GM20431 (cell line): ENCODE data around the gene UGT1A10.
"Not testable (repeated sequence)": the region's sequence is repeated elsewhere in the genome, so short reads cannot be mapped to it uniquely, and the experiment has no call there.

Experiments used
- in situ Hi-C: fragments of 300-500 bp; cut with MseI, MboI; formaldehyde crosslinking; loops from one replicate; pipeline ENCODE4 v1.15.0; 2020; ENCODE audit warnings: low sequenced_read_pairs; ENCODE audit not compliant: unreplicated experiment

The UGT1A10 gene

GRCh38 chr2:233636306-233636705, at the start of gene UGT1A10:
UGT1A10 (plus strand) TSS chr2:233636448; CDS start chr2:233636523, 75 bp downstream.
- in situ Hi-C loops: not testable (repeated sequence)

- in situ Hi-C loops: no loop called here
Measured at GRCh38 chr2:233588400-233588799, 47.8 kb upstream of the UGT1A10 start.

DNA sequence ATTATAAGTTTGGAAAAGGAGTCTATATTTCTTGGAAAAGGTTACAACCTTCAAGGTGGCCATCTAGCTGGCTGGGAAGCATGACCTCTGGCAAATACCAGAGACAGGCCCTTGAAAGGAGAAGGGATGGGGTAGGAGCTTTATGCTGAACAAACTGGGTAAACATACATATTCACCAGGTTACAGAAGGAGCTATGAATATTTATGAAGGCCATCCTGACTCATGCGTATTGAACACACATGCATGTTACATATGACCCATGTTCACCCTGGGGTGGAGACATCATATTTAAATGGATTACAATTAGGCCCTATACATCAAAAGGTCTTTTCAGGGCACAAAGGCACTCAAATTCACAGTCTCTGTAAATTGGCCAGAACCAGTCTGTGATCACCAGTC, 43.5 kb upstream of the UGT1A10 start:
- in situ Hi-C loops: not testable (repeated sequence)

DNA sequence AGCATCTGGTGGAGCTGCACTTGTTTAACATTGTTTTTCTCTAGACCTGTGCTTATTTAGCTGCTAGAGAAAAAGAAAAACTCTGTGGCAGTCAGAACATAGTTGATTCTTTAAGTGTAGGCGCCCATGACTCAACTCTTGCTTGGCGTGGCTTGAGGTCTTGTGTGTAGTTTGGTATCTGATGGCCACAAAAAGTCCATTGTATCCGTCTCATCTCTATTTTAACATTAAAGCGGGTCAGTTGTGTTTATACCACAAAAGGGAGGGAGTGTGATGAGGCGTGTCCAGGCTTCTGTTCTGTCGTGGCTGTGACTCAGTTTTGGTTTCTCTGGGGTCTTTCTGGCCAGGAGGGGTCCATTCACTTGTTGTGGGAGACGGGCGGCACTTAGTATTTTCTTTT, 43.0 kb upstream of the UGT1A10 start:
- in situ Hi-C loops: no loop called here

DNA sequence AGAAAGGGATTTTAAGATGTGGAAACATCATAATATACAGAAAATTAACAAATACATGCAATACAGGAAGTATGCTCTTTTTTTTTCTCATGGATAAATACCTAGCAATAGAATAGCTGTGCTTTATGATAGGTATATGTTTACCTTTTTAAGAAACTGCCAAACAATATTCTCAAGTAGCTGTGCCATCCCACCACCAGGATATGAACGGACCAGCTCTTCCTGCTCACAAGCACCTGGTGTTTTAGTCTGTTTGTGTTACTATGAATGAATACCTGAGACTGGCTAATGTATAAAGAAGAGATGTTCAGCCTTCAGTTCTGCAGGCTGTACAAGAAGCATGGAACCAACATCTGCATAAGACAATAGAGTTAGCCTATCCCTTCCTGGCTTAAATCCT, 38.7 kb upstream of the UGT1A10 start:
- in situ Hi-C loops: no loop called here

DNA sequence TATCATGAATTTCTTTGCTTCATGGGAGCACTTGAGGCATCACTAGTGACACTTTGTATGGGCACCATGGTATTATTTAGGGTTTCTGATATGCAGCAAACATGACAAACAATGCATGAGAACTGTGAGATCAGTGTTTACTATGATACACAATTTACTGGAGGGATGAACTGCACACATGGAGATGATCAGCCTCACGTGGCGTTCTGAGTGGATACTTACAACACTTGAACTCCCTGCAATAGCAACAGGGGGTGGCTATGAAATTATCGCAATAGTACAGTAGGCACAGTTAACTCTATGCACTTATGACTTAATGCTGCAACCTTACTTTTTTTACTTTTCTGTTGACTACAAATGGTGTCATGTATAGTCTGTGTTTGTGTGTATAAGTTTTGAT, 37.3 kb upstream of the UGT1A10 start:
- in situ Hi-C loops: no loop called here

GRCh38 chr2:233600386-233600785, 35.9 kb upstream of the UGT1A10 start:
- in situ Hi-C loops: no loop called here

DNA sequence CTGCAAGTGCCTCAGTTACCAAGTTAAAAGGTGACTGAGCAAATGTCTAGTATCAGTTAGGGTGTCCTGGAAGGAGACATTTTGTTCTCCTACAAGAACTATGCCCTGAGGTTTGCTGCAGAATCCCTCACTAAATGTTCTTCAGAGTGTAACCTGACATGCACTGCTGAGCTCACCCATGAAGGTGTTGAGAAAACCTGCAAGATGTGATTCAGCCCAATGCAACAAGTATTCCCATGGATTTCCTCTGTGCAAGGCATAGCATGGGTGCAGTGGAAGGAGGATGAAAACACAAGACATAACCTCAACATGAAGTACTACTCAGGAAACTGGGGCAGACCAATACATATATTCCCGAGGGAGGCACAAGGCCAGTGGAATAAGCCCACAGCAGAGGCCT, 34.2 kb upstream of the UGT1A10 start:
- in situ Hi-C loops: no loop called here

GRCh38 chr2:233603520-233603919, 32.7 kb upstream of the UGT1A10 start:
- in situ Hi-C loops: no loop called here

GRCh38 chr2:233604826-233605225, 31.4 kb upstream of the UGT1A10 start:
- in situ Hi-C loops: no loop called here

GRCh38 chr2:233605680-233606079, 30.6 kb upstream of the UGT1A10 start:
- in situ Hi-C loops: no loop called here

DNA sequence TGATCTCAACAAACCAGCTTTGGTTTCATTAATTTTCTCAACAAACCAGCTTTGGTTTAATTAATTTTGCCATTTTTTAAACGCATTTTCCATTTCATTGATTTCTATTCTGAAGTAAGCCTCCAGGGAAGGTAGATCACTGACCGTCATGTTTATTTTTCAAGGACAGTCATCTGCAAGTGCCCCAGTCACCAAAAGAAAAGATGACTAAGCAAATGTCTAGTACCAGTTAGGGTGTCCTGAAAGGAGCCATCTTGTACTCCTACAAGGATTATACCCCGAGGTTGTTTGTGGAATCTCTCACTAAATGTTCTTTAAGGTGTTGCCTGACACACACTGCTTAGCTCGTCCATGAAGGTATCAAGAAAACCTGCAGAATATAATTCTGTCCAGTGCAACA, 25.0 kb upstream of the UGT1A10 start:
- in situ Hi-C loops: no loop called here

DNA sequence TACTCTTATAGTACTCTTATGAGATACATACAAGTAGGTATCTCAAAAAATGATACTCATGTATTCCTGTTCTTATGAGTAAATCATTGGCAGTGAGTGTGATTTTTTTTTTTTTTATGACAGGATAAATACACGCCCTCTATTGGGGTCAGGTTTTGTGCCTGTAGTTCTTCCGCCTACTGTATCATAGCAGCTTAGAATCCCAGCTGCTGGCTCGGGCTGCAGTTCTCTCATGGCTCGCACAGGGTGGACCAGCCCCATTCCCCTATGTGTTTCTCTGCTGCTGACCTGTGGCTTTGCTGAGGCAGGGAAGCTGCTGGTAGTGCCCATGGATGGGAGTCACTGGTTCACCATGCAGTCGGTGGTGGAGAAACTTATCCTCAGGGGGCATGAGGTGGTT, 18.8 kb upstream of the UGT1A10 start, which contains the start of gene UGT1A8:
Gene UGT1A8 (plus strand): TSS at position 158 of the 400 bp plus-strand sequence. CDS start 75 bp downstream, at position 233.
- in situ Hi-C loops: not testable (repeated sequence)

- in situ Hi-C loops: no loop called here
Measured at GRCh38 chr2:233620204-233620603, 16.0 kb upstream of the UGT1A10 start.

DNA sequence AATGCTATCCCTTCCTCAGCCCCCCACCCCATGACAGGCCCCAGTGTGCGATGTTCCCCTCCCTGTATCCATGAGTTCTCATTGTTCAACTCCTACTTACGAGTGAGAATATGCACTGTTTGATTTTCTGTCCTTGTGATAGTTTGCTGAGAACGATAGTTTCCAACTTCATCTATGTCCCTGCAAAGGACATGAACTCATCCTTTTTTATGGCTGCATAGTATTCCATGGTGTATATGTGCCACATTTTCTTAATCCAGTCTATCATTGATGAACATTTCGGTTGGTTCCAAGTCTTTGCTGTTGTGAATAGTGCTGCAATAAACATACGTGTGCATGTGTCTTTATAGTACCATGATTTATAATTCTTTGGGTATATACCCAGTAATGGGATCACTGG, 14.4 kb upstream of the UGT1A10 start:
- in situ Hi-C loops: not testable (repeated sequence)

GRCh38 chr2:233627331-233628025, 8.8 kb upstream of the UGT1A10 start:
- in situ Hi-C loops: no loop called here

- in situ Hi-C loops: no loop called here
Measured at GRCh38 chr2:233638836-233639235, 2.6 kb downstream of the UGT1A10 start.

- in situ Hi-C loops: no loop called here
Measured at GRCh38 chr2:233639860-233640259, 3.6 kb downstream of the UGT1A10 start.

DNA sequence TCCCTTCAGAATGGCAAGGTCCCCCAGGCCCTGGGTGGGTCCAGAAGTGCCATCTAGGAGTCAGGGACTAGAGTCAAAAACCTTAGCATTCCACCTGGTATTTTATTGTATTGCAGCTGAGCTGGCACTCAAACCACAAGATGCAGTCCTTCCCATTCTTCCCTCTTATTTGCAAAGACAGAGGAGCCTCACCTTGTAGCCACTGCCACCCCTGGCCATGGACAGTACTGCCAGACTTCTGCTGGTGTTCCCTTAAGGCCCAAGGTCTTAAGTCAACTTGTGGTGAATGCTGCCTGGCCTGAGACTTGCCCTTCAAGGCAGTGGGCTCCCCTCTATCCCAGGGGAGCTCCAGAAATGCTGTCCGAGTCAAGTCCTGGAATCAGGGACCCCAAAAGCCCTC, 6.9 kb downstream of the UGT1A10 start:
- in situ Hi-C loops: no loop called here

GRCh38 chr2:233646033-233646432, 9.8 kb downstream of the UGT1A10 start:
- in situ Hi-C loops: not testable (repeated sequence)

GRCh38 chr2:233650981-233651380, 14.7 kb downstream of the UGT1A10 start:
- in situ Hi-C loops: no loop called here

- in situ Hi-C loops: no loop called here
Measured at GRCh38 chr2:233651430-233651829, 15.2 kb downstream of the UGT1A10 start.
